ENCODE measurements around the gene PTPRF.
"Not testable (repeated sequence)": the region's sequence is repeated elsewhere in the genome, so short reads cannot be mapped to it uniquely, and the experiment has no call there.

PTPRF gene

GRCh38 chr1:43538969-43539368 lies 8.3 kb downstream of the PTPRF start:
- no peak for DNase-seq

DNA sequence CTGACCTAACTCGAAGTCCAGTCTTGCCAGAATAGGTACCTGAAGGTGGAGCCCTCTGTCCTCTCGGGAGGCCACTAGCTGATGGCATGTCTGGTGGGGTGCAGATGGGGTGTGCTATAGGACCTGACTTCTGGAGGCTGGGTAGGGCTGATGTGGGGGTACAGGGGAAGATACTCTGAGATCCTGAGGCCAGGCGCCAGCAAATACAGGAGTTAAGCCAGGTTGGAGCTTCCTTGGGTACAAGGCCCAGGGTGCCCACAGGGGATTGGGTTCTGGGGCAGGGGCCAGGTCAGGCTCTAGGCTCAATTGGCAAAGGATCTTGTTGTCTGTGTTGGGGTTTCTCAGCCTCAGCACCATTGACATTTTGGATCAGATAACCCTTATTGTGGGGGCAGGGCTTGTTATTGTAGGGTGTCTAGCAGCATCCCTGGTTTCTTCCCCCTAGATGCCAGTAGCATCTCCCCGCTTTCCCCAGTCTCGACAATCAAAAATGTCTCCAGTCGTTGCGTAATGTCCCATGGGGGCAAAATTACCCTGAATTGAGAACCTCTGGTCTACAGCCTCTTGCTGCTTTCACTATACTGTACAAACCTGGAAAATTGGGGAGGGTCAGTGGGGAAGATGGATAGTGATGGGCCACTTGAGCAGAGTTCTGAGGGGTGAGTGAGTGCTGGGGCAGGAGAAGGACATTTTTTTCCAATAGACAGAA lies 9.2 kb downstream of the PTPRF start:
- no peak for DNase-seq

- no peak for DNase-seq
These were observed 10.0 kb downstream of the PTPRF start for GRCh38 chr1:43540653-43541071.

DNA sequence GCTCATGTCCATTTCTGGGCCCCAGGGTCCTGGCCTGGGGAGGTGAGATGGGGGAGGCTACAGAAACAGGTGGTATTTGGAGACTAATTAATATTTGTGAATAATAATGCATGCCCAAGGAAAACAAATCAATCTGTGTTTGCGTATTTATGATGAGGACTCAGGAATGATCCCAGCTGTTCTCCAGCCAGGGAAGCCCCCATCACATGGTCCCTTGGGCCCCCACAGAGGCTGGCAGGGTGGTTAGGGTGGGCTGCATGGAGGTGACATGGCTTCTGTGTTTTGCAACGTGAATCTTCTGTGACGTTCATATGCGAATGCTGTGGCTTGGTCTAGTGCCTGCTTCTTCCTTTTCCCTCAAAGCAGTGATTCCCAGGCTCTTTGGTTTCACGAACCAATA lies 10.5 kb downstream of the PTPRF start:
- no peak for DNase-seq

- no peak for DNase-seq
These were observed 11.2 kb downstream of the PTPRF start for GRCh38 chr1:43541721-43542401.

- DNase-seq: no peak
These were observed 12.1 kb downstream of the PTPRF start for GRCh38 chr1:43542527-43543458.

GRCh38 chr1:43543567-43543966 lies 12.9 kb downstream of the PTPRF start:
- DNase-seq: no peak

GRCh38 chr1:43545339-43545694 lies 14.6 kb downstream of the PTPRF start:
- DNase-seq: no peak

GRCh38 chr1:43545695-43546387 lies 15.2 kb downstream of the PTPRF start:
- no peak for DNase-seq

GRCh38 chr1:43546388-43547100 lies 15.9 kb downstream of the PTPRF start:
- DNase-seq: no peak

DNA sequence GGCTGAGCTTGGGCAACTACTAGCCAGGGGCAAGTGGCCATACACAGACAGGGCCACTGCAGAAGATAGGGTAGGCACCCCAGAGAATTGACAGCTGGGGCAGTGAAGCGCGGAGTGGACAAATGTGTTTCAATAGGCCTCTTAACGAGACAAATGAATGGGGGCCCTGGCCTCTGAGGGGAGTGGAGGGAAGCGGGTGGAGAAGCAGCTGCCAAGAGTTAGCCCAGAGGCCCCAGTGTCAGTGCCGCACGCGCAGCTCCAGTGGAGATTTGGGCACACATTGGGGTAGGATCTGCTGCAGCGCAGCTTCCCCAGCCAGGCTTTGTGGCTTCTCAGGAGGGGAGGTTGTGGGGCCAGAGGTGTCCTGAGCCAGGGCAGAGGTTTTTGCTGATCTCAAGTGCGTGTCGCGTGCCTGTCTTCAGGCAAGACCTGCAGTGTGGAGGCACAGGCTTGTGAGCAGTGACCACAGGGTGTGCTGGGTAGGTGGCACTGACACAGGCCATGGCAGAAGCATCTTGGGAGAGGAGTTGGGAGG lies 16.9 kb downstream of the PTPRF start:
- no peak for DNase-seq

- no peak for DNase-seq
These were observed 17.9 kb downstream of the PTPRF start for GRCh38 chr1:43548285-43549271.

GRCh38 chr1:43549394-43549793 lies 18.7 kb downstream of the PTPRF start:
- DNase-seq: not testable (repeated sequence)

DNA sequence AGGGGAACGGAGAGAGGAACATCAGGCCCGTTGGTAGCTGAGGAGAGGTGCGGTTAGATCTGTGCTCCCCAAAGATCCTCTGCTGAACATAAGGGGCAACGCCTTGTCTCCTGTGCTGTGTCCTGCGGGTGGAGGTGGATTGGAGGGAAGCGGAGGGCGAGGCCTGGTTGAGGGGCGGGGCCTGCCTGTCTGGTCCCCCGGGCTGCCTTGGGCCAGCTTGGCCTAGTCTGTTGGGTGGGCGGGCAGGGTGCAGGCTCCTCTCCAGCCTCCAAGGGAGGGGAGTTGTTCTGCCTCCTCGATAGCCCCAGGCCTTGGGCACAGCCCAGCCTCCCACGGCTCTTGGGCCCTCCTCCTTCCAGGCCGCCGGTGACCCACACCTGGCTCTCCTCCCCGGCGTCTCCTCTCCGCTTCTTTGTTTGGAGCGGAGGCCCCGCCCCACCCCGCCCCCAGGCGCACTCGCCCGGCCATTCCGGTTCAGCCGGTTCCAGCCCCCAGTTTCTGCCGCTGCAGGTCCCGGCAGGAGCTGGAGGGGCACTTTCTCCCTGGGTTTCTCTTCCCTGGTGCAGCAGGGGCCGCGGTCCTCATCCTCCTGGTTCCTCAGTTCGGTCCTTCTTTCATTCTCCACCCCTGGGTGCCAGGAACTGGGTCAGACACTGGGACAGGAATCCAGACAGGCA lies 19.4 kb downstream of the PTPRF start:
- no peak for DNase-seq

- no peak for DNase-seq
These were observed 20.0 kb downstream of the PTPRF start for GRCh38 chr1:43550598-43551246.

DNA sequence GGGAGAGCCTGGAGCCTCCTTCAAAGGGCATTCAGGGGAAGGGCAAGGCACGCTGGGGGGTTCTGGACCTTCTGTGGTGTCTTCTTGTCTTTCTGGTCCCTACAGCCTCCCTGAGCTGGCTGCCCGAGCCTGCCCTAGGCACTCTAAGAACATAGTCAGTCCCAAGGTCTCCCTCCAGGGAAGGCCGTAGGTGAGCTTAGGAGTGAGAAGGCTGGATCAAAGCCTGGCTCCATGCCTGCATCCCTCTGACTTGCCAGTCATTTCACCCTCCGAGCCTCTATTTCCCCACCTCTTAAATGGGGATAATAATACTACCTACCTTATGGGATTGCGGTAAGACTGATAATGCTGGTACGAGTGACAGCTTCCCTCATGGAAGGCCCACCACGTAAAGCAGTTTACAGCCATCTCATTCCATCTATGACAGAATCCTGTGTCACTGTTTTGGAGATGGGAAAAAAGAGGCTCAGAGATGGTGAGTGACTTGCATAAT lies 20.8 kb downstream of the PTPRF start:
- DNase-seq: no peak

DNA sequence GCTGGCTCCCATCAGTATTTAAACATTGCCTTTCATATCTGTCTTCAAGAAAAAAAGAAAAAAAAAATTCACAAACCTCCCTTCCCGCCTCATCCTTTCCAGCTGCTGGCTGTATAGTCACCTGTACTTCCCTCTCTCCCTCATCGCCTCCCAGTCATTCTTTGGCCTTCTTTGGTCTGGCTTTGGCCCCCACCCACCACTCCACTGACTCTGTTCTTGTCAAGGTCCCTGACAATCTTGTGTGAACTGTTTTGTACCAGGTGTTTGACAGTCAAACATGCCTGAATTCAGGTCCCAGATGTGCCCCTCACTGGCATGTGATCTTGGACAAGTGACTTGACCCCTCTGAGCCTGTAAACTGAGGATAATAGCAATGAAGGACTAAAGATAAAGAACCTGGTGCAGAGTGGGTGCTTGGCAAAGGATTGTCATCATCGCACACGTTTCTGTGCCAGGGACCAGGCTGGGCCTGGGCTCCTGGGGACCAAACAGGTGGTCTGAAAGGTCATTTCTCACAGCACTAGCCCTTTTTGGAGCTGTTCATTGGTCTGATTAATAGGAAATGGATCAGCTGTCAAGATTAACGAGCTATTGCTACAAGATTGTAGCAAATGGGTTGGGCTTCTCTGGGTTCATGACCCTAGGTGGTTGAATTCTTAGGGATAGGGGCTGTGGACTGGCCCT lies 21.5 kb downstream of the PTPRF start:
- no peak for DNase-seq

DNA sequence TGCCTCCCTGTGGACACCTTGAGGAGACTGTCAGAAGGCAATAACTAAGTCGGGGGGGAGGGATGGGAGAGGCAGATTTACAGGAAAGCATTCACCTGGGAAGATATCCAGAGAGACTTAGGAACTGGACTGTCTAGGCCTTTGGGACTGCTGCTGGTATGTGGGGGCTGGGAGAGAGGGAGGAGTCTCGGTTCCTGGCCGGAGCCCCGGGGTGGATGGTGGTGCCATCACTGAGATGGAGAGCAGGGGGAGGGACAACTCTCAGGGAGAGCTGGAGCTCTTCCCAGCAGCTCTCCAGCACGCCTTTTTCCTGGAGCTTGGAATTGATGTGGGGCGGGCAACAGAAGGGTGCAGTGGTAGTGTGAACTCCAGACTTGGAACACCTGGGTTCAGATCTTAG lies 22.1 kb downstream of the PTPRF start:
- no peak for DNase-seq
